ENCODE results near the gene DLX5.

DNA sequence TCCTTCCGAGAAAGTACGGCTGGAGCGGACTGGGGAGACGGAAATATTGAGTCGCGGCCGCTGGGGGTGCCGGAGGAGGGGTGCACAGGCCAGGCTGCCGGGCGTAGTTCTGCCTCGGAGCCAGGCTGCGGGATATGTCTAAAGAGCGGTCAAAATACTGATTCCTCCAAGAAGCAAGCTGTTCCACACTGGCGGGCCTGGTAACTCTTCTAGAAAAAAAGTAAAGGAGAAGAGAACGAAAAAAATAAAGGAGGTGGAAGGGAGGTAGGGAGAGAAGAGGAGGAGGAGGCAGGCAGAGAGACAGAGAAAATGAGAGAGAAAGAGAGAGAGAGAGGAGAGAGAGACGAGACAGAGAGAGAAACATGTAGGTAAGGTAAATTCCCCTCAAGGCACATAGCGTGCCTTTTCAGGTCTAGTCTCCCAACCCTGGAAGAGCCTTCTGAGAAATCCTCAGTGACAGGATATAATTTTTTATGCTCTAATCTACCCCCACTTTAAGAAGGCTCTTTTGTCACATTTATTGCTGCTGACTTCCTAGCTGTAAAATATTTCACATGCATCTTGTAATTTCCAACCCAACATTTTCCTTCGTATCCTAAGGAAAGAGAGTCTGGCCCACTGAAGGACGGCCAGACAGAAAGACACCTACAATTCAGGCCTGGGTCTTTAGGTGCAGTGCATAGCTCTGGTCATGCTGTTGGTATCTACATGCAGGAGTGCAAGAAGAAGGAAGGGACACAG is 5.7 kb downstream of the DLX5 start:
- TF ChIP-seq EZH2 (IDR thresholded peaks at IDR 0.05) (no peak), POLR2AphosphoS5 (IDR thresholded peaks at IDR 0.05; ENCODE audit: borderline replicate concordance, low read depth, low read length) (no peak), FOXP2 (optimal IDR thresholded peaks at IDR 0.05; ENCODE audit: control extremely low read depth, extremely low read length, insufficient read depth) (no peak)

Measured in SK-N-MC (cell line).